ENCODE results near the gene GABRD. TPM values are rescaled to one million over a fixed set of nuclear protein-coding genes. Genes with fewer than 3 reads are reported as not detected.

The GABRD gene
- total RNA-seq, 4 donors from 2014 or later, result not detected

DNA sequence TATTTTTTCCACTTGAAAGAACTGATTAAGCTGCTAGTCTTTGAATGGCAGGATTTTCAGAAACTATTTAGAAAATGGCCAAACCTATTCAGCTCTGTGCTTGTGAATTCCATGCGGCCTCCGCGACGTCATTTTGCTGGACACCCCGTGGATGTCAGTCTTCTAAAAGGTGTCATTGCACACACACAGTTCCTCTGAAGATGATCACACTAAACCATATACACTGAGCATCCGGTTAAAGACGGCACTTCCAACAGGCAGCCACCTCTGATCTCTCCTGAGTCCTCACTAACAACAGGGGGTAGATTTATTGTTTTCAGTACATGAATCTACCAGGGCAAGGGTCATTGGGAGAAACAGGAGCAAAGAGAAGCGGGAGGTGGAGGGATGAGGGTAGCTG, 24.6 kb upstream of the GABRD start:
- no peak for TF ChIP-seq CTCF (IDR thresholded peaks at IDR 0.05)
- DNase-seq (ENCODE audit: low spot score), result no peak
- no peak for ATAC-seq (ENCODE audit: low FRiP score)

GRCh38 chr1:1996207-1996651, 22.9 kb upstream of the GABRD start:
- TF ChIP-seq CTCF (IDR thresholded peaks at IDR 0.05), result no peak

DNA sequence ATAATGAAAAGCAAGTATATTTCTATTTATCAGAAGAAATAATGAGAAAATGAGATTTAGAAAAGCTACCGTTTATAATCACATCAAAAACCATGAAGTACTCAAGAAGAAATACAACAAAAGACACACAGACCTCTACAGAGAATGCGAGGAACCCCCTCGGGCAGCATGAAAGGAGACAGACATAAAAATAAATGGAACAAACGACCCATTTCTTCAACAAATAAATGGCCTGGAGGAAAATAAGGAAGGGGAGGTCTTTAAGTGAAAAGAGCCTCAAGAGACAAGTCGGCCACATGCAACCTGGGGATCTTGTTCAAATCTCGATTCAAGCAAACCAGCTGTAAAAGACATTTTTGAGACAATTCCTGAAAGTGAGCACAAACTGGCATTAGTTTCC, 21.6 kb upstream of the GABRD start:
- no peak for TF ChIP-seq CTCF (IDR thresholded peaks at IDR 0.05)
- ATAC-seq (ENCODE audit: low FRiP score) (no peak), DNase-seq (ENCODE audit: low spot score) (no peak)

More at GRCh38 chr1:1996207-1996651, 22.9 kb upstream of the GABRD start:
- DNase-seq (ENCODE audit: low spot score), result no peak
- ATAC-seq (ENCODE audit: low FRiP score), result no peak

DNA sequence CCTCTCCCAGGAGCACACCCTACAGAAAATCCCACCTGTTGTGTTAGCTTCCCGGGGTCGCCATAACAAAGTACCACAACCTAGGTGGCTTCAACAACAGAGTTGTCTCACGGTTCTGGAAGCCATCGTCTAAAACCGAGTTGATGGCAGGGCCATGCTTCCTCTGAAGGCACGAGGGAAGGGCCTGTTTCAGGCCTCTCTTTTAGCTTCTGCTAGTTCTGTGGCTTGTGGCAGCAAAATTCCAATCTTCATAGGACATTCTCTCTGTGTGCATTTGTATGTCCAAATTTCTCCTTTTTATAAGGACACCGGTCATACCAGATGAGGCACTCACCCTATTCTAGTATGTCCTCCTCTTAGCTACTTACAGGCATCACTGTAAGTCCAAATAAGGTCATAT, 18.7 kb upstream of the GABRD start:
- DNase-seq (ENCODE audit: low spot score), result no peak
- no peak for TF ChIP-seq CTCF (IDR thresholded peaks at IDR 0.05)
- no peak for ATAC-seq (ENCODE audit: low FRiP score)

DNA sequence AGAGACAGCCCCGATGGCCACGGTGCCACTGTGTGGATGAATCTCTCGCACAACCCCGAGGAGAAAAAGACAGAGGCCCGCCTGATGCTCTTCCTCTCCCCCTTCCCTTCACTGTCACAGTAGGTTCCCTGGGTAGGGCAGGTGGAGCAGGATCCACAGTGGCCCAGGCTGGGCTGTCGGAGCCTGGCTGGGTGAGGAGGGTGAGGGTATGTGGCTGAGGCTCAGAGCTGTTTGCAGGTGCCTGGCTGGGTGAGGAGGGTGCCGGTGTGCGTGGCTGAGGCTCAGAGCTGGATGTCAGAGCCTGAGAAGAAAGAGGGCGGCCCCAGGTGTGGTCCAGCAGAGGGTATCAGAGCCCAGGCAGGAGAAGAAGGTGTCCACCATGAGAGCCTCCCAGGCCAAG, 18.3 kb upstream of the GABRD start:
- ATAC-seq (ENCODE audit: low FRiP score) (no peak), DNase-seq (ENCODE audit: low spot score) (no peak)
- no peak for TF ChIP-seq CTCF (IDR thresholded peaks at IDR 0.05)

DNA sequence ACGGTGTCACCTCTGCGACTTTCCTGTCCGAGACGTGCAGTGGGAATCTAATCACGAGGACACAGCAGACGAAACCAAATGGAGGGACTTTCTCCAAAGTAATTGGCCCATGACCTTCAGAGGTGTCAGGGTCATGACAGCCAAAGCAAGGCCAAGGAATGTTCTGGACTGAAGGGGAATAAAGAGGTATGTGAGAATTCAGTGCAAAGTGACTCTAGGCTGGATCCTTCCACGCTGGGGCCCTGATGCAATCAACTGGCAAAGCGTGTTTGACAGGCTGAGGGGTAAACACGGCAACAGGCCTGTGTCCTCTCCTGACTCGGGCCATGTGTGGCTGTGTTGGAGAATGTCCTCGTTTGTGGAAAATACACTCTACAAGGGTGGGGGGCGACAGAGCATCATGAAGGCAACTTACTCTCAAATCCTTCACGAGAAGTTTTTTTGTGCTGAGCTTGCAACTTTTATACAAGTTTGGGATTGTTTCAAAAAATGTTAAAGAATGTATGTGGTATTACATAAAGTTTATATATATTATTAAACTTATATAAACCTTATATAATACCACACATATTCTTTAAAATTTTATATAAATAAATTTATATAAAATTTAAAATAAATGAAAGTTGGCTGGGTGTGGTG, 17.3 kb upstream of the GABRD start:
- TF ChIP-seq CTCF (IDR thresholded peaks at IDR 0.05), result no peak
- ATAC-seq (ENCODE audit: low FRiP score) (no peak), DNase-seq (ENCODE audit: low spot score) (no peak)

DNA sequence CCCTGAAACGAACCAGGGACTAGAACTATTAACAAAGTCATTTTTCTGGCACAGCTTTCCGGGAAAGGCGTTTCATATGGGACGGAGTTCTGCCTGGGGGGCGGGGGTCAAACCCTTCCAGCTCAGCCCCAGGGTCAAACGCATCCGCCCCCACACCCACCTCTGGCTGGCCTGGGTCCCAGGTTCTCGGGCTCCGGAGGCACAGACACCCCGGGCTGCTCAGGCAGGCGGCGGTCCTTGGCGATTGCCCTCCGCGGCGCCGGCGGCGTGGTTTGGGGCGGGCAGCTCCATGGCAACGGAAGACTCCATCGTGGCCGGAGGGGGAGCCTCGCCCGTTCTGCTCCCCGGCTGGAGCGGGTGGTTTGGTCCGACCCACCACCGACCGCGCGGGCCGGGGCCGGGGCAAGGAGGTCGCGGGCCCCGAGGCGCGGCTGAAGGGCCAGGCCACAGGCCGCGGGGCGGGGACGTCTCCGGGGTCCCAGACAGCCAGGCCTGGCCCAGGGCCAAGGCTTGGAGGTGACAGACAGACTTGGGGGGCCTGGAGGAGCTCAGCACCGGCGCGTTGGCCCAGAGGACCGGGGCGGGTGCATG, 15.5 kb upstream of the GABRD start, which contains the start of gene CFAP74:
CFAP74 (minus strand) TSS at position 246 of the 591 bp plus-strand sequence. CDS start 12,830 bp downstream, outside the sequence.
- no peak for TF ChIP-seq CTCF (IDR thresholded peaks at IDR 0.05)
- DNase-seq (ENCODE audit: low spot score), result no peak
- no peak for ATAC-seq (ENCODE audit: low FRiP score)

Data from omental fat pad (tissue), 4 donors.